Stimulated activated CD8-positive, alpha-beta memory T cell treated with anti-CD3 and anti-CD28 coated beads, Interleukin-2, amount 100 ng/mL, for 48 hours (primary cell): ENCODE measurements around the gene CABP1.
"Not testable (repeated sequence)": the region's sequence is repeated elsewhere in the genome, so short reads cannot be mapped to it uniquely, and the experiment has no call there.

Source experiments
- DNase-seq, 2 donors: peaks; one replicate each; pipeline ENCODE4 v3.0.0-alpha.2; 2020; ENCODE audit warnings: low read depth in 2 of 2

The CABP1 gene

GRCh38 chr12:120666571-120667390, 26.4 kb downstream of the CABP1 start:
- no peak for DNase-seq

DNA sequence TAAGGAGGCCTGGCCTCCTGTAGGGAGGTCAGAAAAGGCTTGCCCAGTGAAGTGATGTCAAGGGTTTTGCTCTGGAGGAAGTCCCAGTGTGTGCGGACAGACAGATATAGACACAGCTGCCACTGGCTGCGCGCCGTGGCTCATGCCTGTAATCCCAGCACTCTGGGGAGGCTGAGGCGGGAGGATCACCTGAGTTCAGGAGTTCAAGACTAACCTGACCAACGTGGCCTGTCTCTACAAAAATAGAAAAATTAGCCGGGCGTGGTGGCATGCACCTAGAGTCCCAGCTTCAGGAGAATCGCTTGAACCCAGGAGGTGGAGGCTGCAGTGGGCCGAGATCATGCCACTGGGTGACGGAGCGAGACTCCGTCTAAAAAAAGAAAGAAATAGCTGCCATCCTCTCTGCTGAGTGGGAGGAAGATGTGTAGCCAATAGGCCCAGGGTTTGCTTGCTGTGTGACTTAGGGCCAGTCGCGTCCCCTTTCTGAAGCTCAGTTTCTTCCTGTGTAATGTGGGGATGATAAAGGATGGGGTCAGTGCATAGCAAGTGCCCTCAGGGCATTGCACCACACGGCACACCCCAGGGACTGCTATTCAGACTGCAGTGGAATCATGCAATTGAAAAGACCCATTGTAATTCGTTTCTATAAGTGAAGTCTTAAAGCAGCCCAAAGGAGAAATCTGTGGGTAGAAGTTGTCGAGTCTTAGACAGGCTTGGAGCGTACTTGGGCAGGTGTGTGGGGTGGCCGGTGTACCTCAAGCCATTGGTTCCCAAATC, 27.9 kb downstream of the CABP1 start:
- no peak for DNase-seq

- no peak for DNase-seq
Measured at GRCh38 chr12:120668868-120669840, 28.7 kb downstream of the CABP1 start.

GRCh38 chr12:120670237-120670636, 29.8 kb downstream of the CABP1 start:
- DNase-seq, result not testable (repeated sequence)

GRCh38 chr12:120670667-120671066, 30.2 kb downstream of the CABP1 start:
- DNase-seq, result no peak

DNA sequence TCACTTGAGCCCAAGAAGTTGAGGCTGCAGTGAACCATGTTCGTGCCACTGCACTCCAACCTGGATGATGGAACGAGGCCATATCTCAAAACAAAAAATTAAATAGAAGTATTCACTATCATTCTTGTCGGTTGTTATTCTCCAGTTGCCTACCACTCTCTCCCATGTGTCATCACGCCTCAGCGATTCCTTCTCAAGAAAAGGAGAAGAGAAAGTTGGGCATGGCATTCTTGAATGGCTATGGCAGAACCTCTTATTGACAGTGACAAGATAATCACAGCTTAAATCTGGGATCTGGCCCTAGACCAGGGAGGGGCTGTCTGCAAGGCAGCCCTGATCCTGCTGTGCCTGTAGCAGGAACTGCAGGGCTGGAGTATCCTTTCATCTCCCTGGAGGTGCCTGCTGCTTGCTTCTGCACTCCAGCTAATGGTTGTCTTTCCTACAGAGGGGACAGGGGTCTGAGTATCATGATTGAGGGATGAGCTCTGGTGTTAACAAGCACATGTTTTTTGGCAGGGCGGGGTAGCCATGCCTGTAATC, 33.7 kb downstream of the CABP1 start:
- DNase-seq, result no peak

GRCh38 chr12:120677765-120678473, 37.5 kb downstream of the CABP1 start:
- no peak for DNase-seq

DNA sequence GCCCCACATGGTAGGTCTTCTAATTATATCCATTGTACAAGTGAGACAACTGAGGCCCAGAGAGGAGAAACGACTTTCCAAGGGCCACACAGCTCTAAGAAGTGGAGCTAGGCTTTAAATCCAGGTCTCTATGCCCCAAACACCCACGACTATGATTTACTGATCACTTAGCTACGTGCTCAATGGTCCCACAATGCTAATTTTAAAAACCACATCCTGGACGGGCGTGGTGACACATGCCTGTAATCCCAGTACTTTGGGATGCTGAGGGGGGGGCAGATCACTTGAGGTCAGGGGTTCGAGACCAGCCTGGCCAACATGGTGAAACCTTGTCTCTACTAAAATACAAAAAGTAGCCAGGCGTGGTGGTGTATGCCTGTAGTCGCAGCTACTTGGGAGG, 38.1 kb downstream of the CABP1 start:
- DNase-seq, result no peak

GRCh38 chr12:120680165-120680738, 39.8 kb downstream of the CABP1 start:
- DNase-seq, result no peak

DNA sequence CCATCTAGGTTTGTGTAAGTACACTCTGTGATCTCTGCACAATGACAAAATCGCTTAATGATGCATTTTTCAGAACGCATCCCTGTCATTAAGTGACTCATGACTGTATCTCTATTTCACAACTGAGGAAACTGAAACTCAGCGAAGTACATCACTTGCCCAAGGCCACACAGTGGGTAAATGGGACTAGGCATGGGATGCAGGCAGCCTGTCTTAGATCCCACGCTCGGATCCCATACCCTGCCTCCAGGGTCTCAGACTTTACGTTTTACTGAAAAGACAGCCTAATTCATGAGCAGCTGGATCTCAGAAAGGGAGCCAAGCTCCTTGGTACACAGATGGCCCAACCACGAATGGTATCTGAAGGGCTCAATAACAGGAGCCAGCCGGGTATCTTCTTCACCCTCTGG, 44.1 kb downstream of the CABP1 start:
- no peak for DNase-seq

- no peak for DNase-seq
Measured at GRCh38 chr12:120685522-120685921, 45.1 kb downstream of the CABP1 start.

- DNase-seq, result peak; percentile 95 to 96
Measured at GRCh38 chr12:120686151-120686689, 45.8 kb downstream of the CABP1 start.

DNA sequence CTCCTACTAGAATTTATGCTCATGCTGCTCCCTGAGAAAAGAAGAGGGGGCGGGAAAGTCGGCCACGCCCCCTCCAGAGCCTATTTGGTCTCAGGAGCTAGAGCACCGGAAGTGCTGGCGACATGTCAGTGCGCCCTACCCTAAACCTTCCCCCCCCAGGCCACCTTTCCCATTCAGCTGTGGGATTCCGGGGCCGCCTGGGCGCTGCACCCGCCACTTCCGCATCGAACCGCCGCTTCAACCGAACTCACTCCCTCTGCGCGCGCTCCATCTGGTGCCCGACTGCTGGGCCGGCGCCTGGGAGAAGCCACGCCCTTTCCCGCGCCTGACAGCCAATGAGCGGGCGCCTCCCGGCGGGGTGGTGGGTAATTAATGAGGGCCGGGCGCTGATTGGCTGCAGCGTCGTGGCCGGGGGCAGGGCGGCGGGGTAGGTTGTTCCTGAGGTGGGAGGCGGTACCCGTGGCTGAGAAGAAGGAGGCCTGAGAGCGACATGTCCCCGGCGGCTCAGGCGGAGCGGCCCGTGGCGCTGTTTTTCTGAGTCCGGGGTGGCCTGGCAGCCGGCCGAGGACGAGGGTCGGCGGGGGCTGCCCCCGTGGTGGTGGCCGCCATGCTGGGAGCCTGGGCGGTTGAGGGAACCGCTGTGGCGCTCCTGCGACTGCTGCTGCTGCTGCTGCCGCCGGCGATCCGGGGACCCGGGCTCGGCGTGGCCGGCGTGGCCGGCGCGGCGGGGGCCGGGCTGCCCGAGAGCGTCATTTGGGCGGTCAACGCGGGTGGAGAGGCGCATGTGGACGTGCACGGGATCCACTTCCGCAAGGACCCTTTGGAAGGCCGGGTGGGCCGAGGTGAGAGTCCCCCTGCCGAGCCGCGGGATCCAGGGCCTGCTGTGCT, 46.5 kb downstream of the CABP1 start, which contains the start of gene MLEC:
Gene MLEC, plus strand, starts transcription at position 460 of the 888 bp plus-strand sequence. Its CDS starts 148 bp downstream, at position 608.
- peak; percentile 98 for DNase-seq

DNA sequence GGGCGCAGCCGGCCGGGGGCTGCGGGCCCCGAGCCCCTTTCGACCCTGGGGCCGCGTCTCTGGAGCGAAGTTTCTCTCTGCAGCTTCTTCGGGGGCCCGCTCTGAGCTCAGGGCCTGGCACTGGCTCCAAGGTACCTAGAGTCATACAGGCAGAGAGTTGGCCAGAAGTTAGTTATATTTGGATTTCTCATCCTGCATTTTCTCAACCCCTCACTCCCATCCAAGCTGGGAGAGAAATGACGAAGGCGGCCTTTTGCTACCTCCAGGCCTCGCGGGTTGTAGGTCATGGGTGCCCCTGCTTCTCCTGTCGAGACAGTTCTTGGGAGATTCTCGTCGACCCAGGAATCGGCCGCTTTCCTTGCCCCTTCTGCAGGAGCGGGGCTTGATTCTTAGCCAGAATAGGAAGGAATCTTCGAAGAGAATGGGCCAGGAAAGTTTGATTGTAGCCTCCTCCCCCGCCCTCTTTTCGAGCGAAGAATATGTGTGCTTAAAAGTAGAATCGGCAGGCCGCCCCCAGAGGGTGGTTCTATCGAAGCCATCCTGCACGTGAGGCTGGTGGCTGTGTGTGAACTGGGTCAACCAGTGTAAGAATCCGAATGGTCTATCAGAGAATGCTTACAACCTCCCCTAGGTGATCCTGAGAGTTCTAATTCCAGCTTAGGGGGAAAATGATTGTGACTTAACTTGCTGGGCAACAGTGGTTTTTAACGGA, 47.3 kb downstream of the CABP1 start:
- no peak for DNase-seq

GRCh38 chr12:120688527-120689071, 48.2 kb downstream of the CABP1 start:
- no peak for DNase-seq

DNA sequence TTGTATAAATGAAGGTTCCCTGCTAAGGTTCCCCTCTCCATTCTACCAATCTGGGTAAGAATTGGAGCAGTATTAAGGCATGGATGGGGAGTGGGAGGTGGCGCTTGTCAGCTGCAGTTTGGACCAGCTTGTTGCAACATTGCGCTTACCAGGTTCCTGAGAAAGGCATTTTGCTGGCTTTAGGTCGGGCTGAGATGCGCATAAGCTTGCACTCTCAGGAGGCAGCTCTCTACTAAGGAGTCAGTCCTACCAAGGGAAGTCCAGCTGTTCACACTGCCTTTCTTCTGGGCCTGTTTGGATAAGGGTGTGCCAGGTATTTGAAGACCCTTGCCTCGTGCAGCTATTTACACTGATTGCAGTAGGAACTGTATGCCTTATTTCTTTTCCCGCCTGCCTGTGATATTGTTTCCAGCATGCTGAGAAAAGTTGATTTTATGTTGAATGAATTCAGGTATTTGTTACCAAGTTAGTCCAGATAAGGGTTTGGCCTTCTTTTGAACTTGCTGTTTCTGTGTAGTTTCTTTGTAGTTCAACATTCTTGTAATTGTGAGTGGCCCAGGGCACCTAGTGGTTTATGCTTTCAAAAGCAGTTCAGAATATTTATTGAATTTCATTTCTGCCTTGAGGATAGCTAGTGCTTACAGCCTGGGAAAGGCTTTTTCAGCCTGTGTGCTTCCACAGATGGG, 49.1 kb downstream of the CABP1 start:
- no peak for DNase-seq

- no peak for DNase-seq
Measured at GRCh38 chr12:120690083-120690450, 49.6 kb downstream of the CABP1 start.

DNA sequence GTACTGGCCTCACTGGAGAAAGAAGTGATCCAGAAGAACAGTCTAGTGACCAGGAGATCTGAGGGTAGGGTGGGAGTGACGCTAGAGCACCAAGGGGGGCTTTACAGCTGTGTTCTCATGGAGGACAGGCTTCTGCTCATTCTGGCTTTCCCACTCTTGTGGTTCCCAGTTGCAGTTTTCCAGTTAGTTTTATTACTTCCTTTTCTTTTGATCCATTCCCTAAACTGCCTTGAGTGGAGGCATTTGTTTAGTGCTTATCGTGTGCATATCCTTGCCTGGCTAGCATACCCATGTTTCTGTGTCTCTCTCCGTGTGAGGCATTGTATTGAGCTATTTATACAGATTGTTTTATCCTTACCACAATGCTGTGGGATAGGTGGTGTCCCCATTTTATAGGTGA, 50.6 kb downstream of the CABP1 start:
- no peak for DNase-seq
